ENCODE results near the gene MCM3AP.
"Not testable (repeated sequence)": the region's sequence is repeated elsewhere in the genome, so short reads cannot be mapped to it uniquely, and the experiment has no call there.

MCM3AP gene

GRCh38 chr21:46202592-46203202 lies 82.7 kb downstream of the MCM3AP start:
- H2BK12ac ChIP-seq (ENCODE audit: low read length) = peak overlapping the region; percentile 41
- no peak overlapping the region for H2BK5ac ChIP-seq (ENCODE audit: low read length)
- H3K9ac ChIP-seq (ENCODE audit: low read depth, low read length, poor library complexity) = no peak overlapping the region
- H2AK5ac ChIP-seq (ENCODE audit: low read depth, low read length) = no peak overlapping the region
- no peak overlapping the region for H3K23ac ChIP-seq (ENCODE audit: low read depth, low read length, poor library complexity)
- no peak overlapping the region for H2AFZ ChIP-seq (ENCODE audit: low read length)
- peaks cover 6% of the 10 kb centered on the region for H3K79me1 ChIP-seq (ENCODE audit: low read depth, low read length)
- H3K36me3 ChIP-seq (replicated peaks in 1 of 2; ENCODE audit: control insufficient read depth in 2 of 2, insufficient read depth in 2 of 2, low read length in 2 of 2) = peaks cover 48 to 91% of the 10 kb centered on the region in 2 donors
- no peak overlapping the region for H2BK120ac ChIP-seq (ENCODE audit: low read depth, low read length)
- H3K18ac ChIP-seq (ENCODE audit: low read length) = peak overlapping the region; percentile 65
- no peak overlapping the region for H3K4me2 ChIP-seq (ENCODE audit: insufficient read depth, low read length, poor library complexity, severe bottlenecking)
- H3K4me3 ChIP-seq (ENCODE audit: low read length in 2 of 2) = no peak overlapping the region
- no CpG with 5 or more reads among the region's 6 CpGs for WGBS, 2 donors (ENCODE audit: extremely low coverage in 2 of 2, insufficient read length in 2 of 2, insufficient replicate concordance in 1 of 2)
- H3K4me1 ChIP-seq (ENCODE audit: control insufficient read depth in 2 of 2, insufficient read depth in 1 of 2, low read depth in 1 of 2, low read length in 2 of 2) = peaks cover 0 to 8% of the 10 kb centered on the region in 2 donors
- H3K27me3 ChIP-seq (ENCODE audit: control insufficient read depth in 3 of 3, insufficient read depth in 3 of 3, low read depth in 1 of 3, low read length in 3 of 3) = no peaks in the 10 kb centered on the region
- no peak overlapping the region for H2BK15ac ChIP-seq (ENCODE audit: low read length)
- no peak overlapping the region for H4K8ac ChIP-seq (ENCODE audit: low read depth, low read length)
- H3K27ac ChIP-seq (replicated peaks; ENCODE audit: low read length) = peak overlapping the region; percentile 23
- H4K91ac ChIP-seq (ENCODE audit: low read depth, low read length, poor library complexity) = no peak overlapping the region
- DNase-seq (ENCODE audit: low spot score) = no peak
- peaks cover 5 to 17% of the 10 kb centered on the region in 2 donors for H3K9me3 ChIP-seq (replicated peaks in 1 of 2; ENCODE audit: control insufficient read depth in 2 of 2, insufficient read depth in 1 of 2, low read depth in 1 of 2, low read length in 2 of 2)
- H3K4ac ChIP-seq (ENCODE audit: low read length) = no peak overlapping the region
- peak overlapping the region; percentile 75 for H3K14ac ChIP-seq (ENCODE audit: low read length)

DNA sequence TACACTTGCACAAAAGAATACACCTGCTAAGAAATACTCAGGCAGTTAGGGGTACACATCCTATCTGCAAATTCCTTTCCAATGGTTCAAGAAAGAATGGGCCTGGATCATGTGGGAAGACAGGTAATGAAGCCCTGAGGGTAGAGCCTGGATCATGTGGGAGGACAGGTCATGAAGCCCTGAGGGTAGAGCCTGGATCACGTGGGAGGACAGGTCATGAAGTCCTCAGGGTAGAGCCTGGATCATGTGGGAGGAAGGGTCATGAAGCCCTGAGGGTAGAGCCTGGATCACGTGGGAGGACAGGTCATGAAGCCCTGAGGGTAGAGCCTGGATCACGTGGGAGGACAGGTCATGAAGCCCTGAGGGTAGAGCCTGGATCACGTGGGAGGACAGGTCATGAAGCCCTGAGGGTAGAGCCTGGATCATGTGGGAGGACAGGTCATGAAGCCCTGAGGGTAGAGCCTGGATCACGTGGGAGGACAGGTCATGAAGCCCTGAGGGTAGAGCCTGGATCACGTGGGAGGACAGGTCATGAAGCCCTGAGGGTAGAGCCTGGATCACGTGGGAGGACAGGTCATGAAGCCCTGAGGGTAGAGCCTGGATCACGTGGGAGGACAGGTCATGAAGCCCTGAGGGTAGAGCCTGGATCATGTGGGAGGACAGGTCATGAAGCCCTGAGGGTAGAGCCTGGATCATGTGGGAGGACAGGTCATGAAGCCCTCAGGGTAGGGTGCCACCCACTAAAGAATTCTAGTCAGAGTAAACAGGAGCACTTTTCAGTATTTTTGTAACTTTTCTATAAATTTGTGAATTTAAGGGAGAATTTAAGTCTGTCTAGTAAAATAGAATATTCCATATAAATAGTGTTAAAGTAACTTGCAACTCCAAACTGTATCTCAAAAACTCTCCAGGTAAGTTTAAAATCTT lies 84.3 kb downstream of the MCM3AP start:
- not testable (repeated sequence) for H3K23ac ChIP-seq (ENCODE audit: low read depth, low read length, poor library complexity); H2BK15ac ChIP-seq (ENCODE audit: low read length); H3K27ac ChIP-seq (replicated peaks; ENCODE audit: low read length); H4K91ac ChIP-seq (ENCODE audit: low read depth, low read length, poor library complexity); H2BK120ac ChIP-seq (ENCODE audit: low read depth, low read length); H3K4me3 ChIP-seq (ENCODE audit: low read length in 2 of 2); H4K8ac ChIP-seq (ENCODE audit: low read depth, low read length); H2AK5ac ChIP-seq (ENCODE audit: low read depth, low read length); H2AFZ ChIP-seq (ENCODE audit: low read length); DNase-seq (ENCODE audit: low spot score); H3K4me2 ChIP-seq (ENCODE audit: insufficient read depth, low read length, poor library complexity, severe bottlenecking); H3K79me1 ChIP-seq (ENCODE audit: low read depth, low read length); H3K9ac ChIP-seq (ENCODE audit: low read depth, low read length, poor library complexity); H3K27me3 ChIP-seq (ENCODE audit: control insufficient read depth in 3 of 3, insufficient read depth in 3 of 3, low read depth in 1 of 3, low read length in 3 of 3); H3K14ac ChIP-seq (ENCODE audit: low read length); H3K4me1 ChIP-seq (ENCODE audit: control insufficient read depth in 2 of 2, insufficient read depth in 1 of 2, low read depth in 1 of 2, low read length in 2 of 2); H2BK5ac ChIP-seq (ENCODE audit: low read length); H3K4ac ChIP-seq (ENCODE audit: low read length); H2BK12ac ChIP-seq (ENCODE audit: low read length); H3K18ac ChIP-seq (ENCODE audit: low read length)
- no CpG with 5 or more reads among the region's 8 CpGs for WGBS, 2 donors (ENCODE audit: extremely low coverage in 2 of 2, insufficient read length in 2 of 2, insufficient replicate concordance in 1 of 2)
- H3K9me3 ChIP-seq (replicated peaks in 1 of 2; ENCODE audit: control insufficient read depth in 2 of 2, insufficient read depth in 1 of 2, low read depth in 1 of 2, low read length in 2 of 2) = peaks cover 5 to 17% of the 10 kb centered on the region in 2 donors
- peaks cover 38 to 91% of the 10 kb centered on the region in 2 donors for H3K36me3 ChIP-seq (replicated peaks in 1 of 2; ENCODE audit: control insufficient read depth in 2 of 2, insufficient read depth in 2 of 2, low read length in 2 of 2)

DNA sequence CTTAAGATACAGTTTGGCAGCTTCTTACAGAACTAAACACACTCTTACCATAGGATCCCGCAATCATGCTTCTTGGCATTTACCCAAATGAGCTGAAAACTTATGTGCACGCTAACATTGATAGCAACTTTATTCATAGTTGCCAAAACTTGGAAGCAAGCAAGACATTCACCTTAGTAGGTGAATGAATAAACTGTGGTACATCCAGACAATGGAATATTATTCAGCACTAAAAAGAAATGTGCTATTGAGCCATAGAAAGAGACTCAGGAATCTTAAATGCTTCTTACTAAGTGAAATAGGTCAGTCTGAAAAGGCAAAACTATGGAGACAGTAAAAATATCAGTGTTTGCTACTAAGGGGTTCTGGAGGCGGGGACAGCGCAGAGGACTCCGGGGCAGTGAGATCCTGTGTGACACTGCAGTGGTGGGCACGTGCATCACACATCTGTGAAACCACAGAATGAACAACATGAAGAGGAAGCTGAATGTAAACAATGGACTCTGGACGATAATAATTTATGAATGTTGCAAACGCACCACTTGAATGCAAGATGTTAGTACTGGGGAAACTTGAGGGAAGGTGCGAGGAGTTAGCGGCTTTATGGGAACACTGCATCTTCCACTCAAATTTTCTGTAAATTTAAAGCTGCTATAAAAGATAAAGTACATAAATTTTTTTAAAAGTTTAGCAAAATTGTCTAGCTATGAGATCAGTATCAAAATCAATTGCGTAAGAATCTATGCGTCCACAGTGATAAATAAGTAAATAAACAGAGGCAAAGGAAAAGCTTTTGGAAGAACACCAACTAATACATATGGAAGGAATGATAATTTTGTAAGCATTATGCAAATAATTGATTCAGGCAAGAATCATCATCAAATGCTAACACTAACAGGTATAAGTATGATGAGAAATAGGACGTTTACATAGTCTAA lies 85.7 kb downstream of the MCM3AP start:
- H2BK120ac ChIP-seq (ENCODE audit: low read depth, low read length) = no peak overlapping the region
- H2AK5ac ChIP-seq (ENCODE audit: low read depth, low read length) = no peak overlapping the region
- H2BK12ac ChIP-seq (ENCODE audit: low read length) = no peak overlapping the region
- H3K14ac ChIP-seq (ENCODE audit: low read length) = no peak overlapping the region
- no peak overlapping the region for H2BK15ac ChIP-seq (ENCODE audit: low read length)
- no peak overlapping the region for H3K4ac ChIP-seq (ENCODE audit: low read length)
- H3K27me3 ChIP-seq (ENCODE audit: control insufficient read depth in 3 of 3, insufficient read depth in 3 of 3, low read depth in 1 of 3, low read length in 3 of 3) = no peaks in the 10 kb centered on the region
- no peak overlapping the region for H3K18ac ChIP-seq (ENCODE audit: low read length)
- H2AFZ ChIP-seq (ENCODE audit: low read length) = no peak overlapping the region
- H3K23ac ChIP-seq (ENCODE audit: low read depth, low read length, poor library complexity) = no peak overlapping the region
- H3K9me3 ChIP-seq (replicated peaks in 1 of 2; ENCODE audit: control insufficient read depth in 2 of 2, insufficient read depth in 1 of 2, low read depth in 1 of 2, low read length in 2 of 2) = peaks cover 6 to 17% of the 10 kb centered on the region in 2 donors
- WGBS, 2 donors (ENCODE audit: extremely low coverage in 2 of 2, insufficient read length in 2 of 2, insufficient replicate concordance in 1 of 2) = no CpG with 5 or more reads among the region's 13 CpGs
- no peak overlapping the region for H3K27ac ChIP-seq (replicated peaks; ENCODE audit: low read length)
- H4K91ac ChIP-seq (ENCODE audit: low read depth, low read length, poor library complexity) = no peak overlapping the region
- H3K4me1 ChIP-seq (ENCODE audit: control insufficient read depth in 2 of 2, insufficient read depth in 1 of 2, low read depth in 1 of 2, low read length in 2 of 2) = peaks cover 0 to 8% of the 10 kb centered on the region in 2 donors
- no peak overlapping the region for H3K9ac ChIP-seq (ENCODE audit: low read depth, low read length, poor library complexity)
- DNase-seq (ENCODE audit: low spot score) = no peak
- H4K8ac ChIP-seq (ENCODE audit: low read depth, low read length) = no peak overlapping the region
- H3K4me3 ChIP-seq (ENCODE audit: low read length in 2 of 2) = no peak overlapping the region
- no peak overlapping the region for H3K4me2 ChIP-seq (ENCODE audit: insufficient read depth, low read length, poor library complexity, severe bottlenecking)
- H3K36me3 ChIP-seq (replicated peaks in 1 of 2; ENCODE audit: control insufficient read depth in 2 of 2, insufficient read depth in 2 of 2, low read length in 2 of 2) = peaks cover 38 to 91% of the 10 kb centered on the region in 2 donors
- H2BK5ac ChIP-seq (ENCODE audit: low read length) = no peak overlapping the region
- peaks cover 4% of the 10 kb centered on the region for H3K79me1 ChIP-seq (ENCODE audit: low read depth, low read length)
